ENCODE measurements around the gene DIS3L2.

The DIS3L2 gene

GRCh38 chr2:232073026-232073425, 111.5 kb downstream of the DIS3L2 start:
- H3K9me3 ChIP-seq (ENCODE audit: control insufficient read depth, low read length), result no peaks in the 10 kb centered on the region
- H3K4me2 ChIP-seq (ENCODE audit: low read length), result no peak overlapping the region
- peaks cover 3% of the 10 kb centered on the region for H3K4me1 ChIP-seq
- peaks cover 2% of the 10 kb centered on the region for H3K79me2 ChIP-seq
- no peak overlapping the region for H3K4me3 ChIP-seq (ENCODE audit: low read depth, low read length)
- H2AFZ ChIP-seq, result no peak overlapping the region
- TF ChIP-seq CTCF (IDR thresholded peaks at IDR 0.05), result no peak
- no peak overlapping the region for H3K9ac ChIP-seq
- no peaks in the 10 kb centered on the region for H3K36me3 ChIP-seq (ENCODE audit: control insufficient read depth, insufficient read depth, low read length)
- no peaks in the 10 kb centered on the region for H3K27me3 ChIP-seq (ENCODE audit: control insufficient read depth, insufficient read depth, low read length)
- H3K27ac ChIP-seq, result no peak overlapping the region

- H3K79me2 ChIP-seq, result peaks cover 2% of the 10 kb centered on the region
- no peak for TF ChIP-seq CTCF (IDR thresholded peaks at IDR 0.05)
- no peak overlapping the region for H3K9ac ChIP-seq
- no peak overlapping the region for H2AFZ ChIP-seq
- H3K27ac ChIP-seq, result no peak overlapping the region
- H3K4me1 ChIP-seq, result peaks cover 3% of the 10 kb centered on the region
- H3K36me3 ChIP-seq (ENCODE audit: control insufficient read depth, insufficient read depth, low read length), result no peaks in the 10 kb centered on the region
- H3K4me3 ChIP-seq (ENCODE audit: low read depth, low read length), result no peak overlapping the region
- no peak overlapping the region for H3K4me2 ChIP-seq (ENCODE audit: low read length)
- no peaks in the 10 kb centered on the region for H3K27me3 ChIP-seq (ENCODE audit: control insufficient read depth, insufficient read depth, low read length)
- no peaks in the 10 kb centered on the region for H3K9me3 ChIP-seq (ENCODE audit: control insufficient read depth, low read length)
These were observed 112.2 kb downstream of the DIS3L2 start for GRCh38 chr2:232073699-232074098.

GRCh38 chr2:232075080-232075479, 113.6 kb downstream of the DIS3L2 start:
- TF ChIP-seq CTCF (IDR thresholded peaks at IDR 0.05), result no peak
- H3K4me2 ChIP-seq (ENCODE audit: low read length), result no peak overlapping the region
- H3K27ac ChIP-seq, result no peak overlapping the region
- peaks cover 7% of the 10 kb centered on the region for H3K79me2 ChIP-seq
- H3K9me3 ChIP-seq (ENCODE audit: control insufficient read depth, low read length), result no peaks in the 10 kb centered on the region
- peaks cover 3% of the 10 kb centered on the region for H3K4me1 ChIP-seq
- no peak overlapping the region for H2AFZ ChIP-seq
- no peaks in the 10 kb centered on the region for H3K36me3 ChIP-seq (ENCODE audit: control insufficient read depth, insufficient read depth, low read length)
- no peak overlapping the region for H3K4me3 ChIP-seq (ENCODE audit: low read depth, low read length)
- no peak overlapping the region for H3K9ac ChIP-seq
- H3K27me3 ChIP-seq (ENCODE audit: control insufficient read depth, insufficient read depth, low read length), result no peaks in the 10 kb centered on the region

GRCh38 chr2:232075859-232076258, 114.3 kb downstream of the DIS3L2 start:
- no peaks in the 10 kb centered on the region for H3K9me3 ChIP-seq (ENCODE audit: control insufficient read depth, low read length)
- no peak overlapping the region for H3K9ac ChIP-seq
- peaks cover 3% of the 10 kb centered on the region for H3K4me1 ChIP-seq
- no peak for TF ChIP-seq CTCF (IDR thresholded peaks at IDR 0.05)
- H3K4me2 ChIP-seq (ENCODE audit: low read length), result no peak overlapping the region
- H3K4me3 ChIP-seq (ENCODE audit: low read depth, low read length), result no peak overlapping the region
- peaks cover 9% of the 10 kb centered on the region for H3K79me2 ChIP-seq
- H3K27me3 ChIP-seq (ENCODE audit: control insufficient read depth, insufficient read depth, low read length), result no peaks in the 10 kb centered on the region
- H3K36me3 ChIP-seq (ENCODE audit: control insufficient read depth, insufficient read depth, low read length), result no peaks in the 10 kb centered on the region
- H3K27ac ChIP-seq, result no peak overlapping the region
- H2AFZ ChIP-seq, result no peak overlapping the region

GRCh38 chr2:232076272-232076671, 114.8 kb downstream of the DIS3L2 start:
- Histone ChIP-seq H3K9me3 (ENCODE audit: control insufficient read depth, low read length) (no peaks in the 10 kb centered on the region), H2AFZ (no peak overlapping the region), H3K27ac (no peak overlapping the region), H3K4me1 (peaks cover 3% of the 10 kb centered on the region), H3K9ac (no peak overlapping the region), H3K36me3 (ENCODE audit: control insufficient read depth, insufficient read depth, low read length) (no peaks in the 10 kb centered on the region), H3K4me3 (ENCODE audit: low read depth, low read length) (no peak overlapping the region), H3K27me3 (ENCODE audit: control insufficient read depth, insufficient read depth, low read length) (no peaks in the 10 kb centered on the region), H3K4me2 (ENCODE audit: low read length) (no peak overlapping the region), H3K79me2 (peaks cover 9% of the 10 kb centered on the region)
- TF ChIP-seq CTCF (IDR thresholded peaks at IDR 0.05), result no peak

Data from parathyroid adenoma (tissue), 2 donors.